A549 treated with DMSO at 1 μM for 4 hours (cell line): ENCODE data around the gene MREG. TPM values are rescaled to one million over a fixed set of nuclear protein-coding genes. Genes with fewer than 3 reads are reported as not detected.

ENCODE experiments used
- total RNA-seq: library from RNA; stranded (reverse); fragments of 200-300 nt; extraction: Qiagen RNA extraction; gene quantifications from 5 replicates; pipeline ENCODE4 v1.2.3, GENCODE V29; 2022; ENCODE audit warnings: low read depth

The MREG gene, protein sequence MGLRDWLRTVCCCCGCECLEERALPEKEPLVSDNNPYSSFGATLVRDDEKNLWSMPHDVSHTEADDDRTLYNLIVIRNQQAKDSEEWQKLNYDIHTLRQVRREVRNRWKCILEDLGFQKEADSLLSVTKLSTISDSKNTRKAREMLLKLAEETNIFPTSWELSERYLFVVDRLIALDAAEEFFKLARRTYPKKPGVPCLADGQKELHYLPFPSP
- total RNA-seq = 4.7 to 6.4 TPM (median 5.2 TPM) in 5 replicates

DNA sequence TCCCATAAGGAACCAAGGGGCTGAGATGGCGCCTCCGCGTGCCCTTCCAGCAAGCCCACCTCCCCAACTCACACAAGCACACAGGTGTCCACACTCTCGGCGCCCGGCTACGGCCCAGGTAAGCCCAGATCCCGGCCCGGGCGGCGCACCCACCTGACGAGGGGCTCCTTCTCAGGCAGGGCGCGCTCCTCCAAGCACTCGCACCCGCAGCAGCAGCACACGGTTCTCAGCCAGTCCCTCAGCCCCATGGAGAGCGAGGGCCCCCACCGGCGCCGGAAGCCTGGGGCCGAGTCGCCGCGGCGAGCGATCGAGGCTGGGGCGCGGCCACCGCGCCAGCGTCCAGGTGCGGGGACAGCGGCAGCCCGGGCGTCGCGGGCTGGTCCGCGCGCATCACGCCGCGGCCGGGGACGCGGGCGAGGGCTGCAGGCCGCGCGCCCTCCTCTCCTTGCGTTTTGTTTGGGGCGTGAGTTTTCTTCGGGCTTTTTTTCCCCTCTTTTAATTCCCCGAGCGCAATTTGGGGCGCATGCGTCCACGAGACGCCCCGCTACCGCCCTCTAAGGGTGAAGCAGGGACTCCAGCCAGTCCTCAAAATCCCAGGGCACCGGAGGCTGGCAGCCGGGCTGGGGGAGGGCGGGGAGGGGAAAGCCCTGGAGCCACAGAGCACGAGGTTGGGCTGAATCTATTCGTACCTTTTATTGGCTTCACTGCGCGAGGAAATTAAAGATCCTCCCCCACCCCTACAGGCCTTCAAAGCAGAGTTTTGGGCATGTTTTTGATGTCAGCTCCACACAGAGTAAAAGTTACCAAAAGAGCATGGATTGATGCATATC lies at the start of gene MREG:
Gene MREG (minus strand): TSS at position 472 of the 830 bp plus-strand sequence. CDS start 224 bp downstream, at position 248.

Other genes starting within 250 kb of the MREG start
- gene PECR, start 68.3 kb upstream of the MREG start, total RNA-seq = 15.7 to 17.0 TPM (median 16.8 TPM) in 5 replicates
- gene TMEM169, start 68.4 kb upstream of the MREG start, total RNA-seq = 0.40 to 0.91 TPM (median 0.63 TPM) in 5 replicates
- 183 to 221 TPM (median 204 TPM) in 5 replicates for gene XRCC5, start 95.8 kb upstream of the MREG start, total RNA-seq